IPS-20b (cell line): ENCODE data around the gene PDZD2.
"Not testable (repeated sequence)": the region's sequence is repeated elsewhere in the genome, so short reads cannot be mapped to it uniquely, and the experiment has no call there.

Source experiments
- H3K27ac ChIP-seq: one replicate; pipeline ENCODE4 v1.5.1; 2013; ENCODE audit warnings: low read length
- H3K27me3 ChIP-seq: 2 replicates; pipeline ENCODE4 v1.6.1; 2013; ENCODE audit warnings: mild to moderate bottlenecking, low read length, inconsistent platforms; ENCODE audit not compliant: insufficient read depth
- H3K36me3 ChIP-seq: 2 replicates; pipeline ENCODE4 v1.6.1; 2013; ENCODE audit warnings: low read depth, mild to moderate bottlenecking, inconsistent platforms, low read length, moderate library complexity; ENCODE audit not compliant: insufficient read depth
- H3K4me1 ChIP-seq: 2 replicates; pipeline ENCODE4 v1.6.1; 2013; ENCODE audit warnings: mild to moderate bottlenecking, control low read depth, inconsistent platforms, low read length, moderate library complexity; ENCODE audit not compliant: insufficient read depth
- H3K4me3 ChIP-seq: 2 replicates; pipeline ENCODE4 v1.5.1; 2013; ENCODE audit warnings: mild to moderate bottlenecking, low read length, inconsistent platforms
- H3K9ac ChIP-seq: 2 replicates; pipeline ENCODE4 v1.6.1; 2013; ENCODE audit warnings: low read depth, mild to moderate bottlenecking, inconsistent platforms, low read length, moderate library complexity
- H3K9me3 ChIP-seq: 2 replicates; pipeline ENCODE4 v1.6.1; 2013; ENCODE audit warnings: mild to moderate bottlenecking, low read depth, low read length, inconsistent platforms; ENCODE audit not compliant: insufficient read depth

PDZD2 gene

DNA sequence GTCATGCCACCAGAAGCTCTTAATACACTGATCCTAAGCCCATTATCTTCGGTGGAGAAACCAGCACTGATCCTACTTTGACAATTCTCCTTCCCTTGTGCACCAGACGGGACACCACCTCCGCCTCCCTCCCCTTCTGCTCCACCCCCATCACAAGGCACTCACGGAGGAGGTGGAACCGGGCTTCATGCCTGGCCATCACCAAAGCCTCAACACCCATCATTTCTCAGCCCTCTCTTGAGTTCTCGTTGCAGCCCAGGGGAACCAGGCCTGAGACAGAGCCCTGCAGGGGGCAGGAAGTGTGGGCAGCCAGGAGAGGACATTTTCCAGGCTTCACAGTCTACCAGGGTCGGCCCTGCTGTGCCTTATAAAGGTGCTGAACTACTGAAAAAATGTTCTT lies 374.7 kb downstream of the PDZD2 start:
- H3K4me3 ChIP-seq, result no peak overlapping the region
- no peak overlapping the region for H3K27ac ChIP-seq
- H3K4me1 ChIP-seq, result peaks cover 35% of the 10 kb centered on the region
- no peaks in the 10 kb centered on the region for H3K9me3 ChIP-seq
- no peaks in the 10 kb centered on the region for H3K36me3 ChIP-seq
- no peaks in the 10 kb centered on the region for H3K27me3 ChIP-seq
- H3K9ac ChIP-seq, result no peak overlapping the region

DNA sequence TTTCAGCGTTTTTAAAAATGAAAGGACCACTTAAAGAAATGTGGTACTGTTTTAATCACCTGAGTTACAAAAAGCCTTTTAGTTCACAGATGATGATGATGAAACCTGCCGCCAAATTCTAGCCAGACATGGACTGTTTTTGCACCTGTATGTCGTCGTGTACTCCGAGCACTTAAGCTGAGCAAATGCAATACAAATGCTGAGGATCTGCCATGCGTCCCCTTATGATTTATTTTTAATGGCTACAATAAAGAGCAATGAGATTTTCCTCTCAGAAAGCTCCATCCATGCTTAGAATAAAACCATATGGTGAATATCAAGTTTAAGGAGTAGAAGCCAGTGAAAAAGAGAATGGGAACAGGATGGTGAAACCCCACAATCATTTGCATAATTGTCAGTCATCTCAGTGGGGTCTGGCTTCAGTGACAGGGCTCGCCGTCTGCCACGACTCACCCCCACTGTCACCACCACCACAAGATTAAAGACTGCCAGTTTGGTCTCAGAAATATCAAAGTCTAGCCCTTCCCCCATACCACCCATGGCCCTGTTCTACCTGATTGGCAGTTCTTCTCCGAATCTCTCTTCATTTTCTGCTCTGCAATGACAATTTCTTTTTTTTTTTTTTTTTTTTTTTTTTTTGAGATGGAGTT lies 375.3 kb downstream of the PDZD2 start:
- no peak overlapping the region for H3K4me3 ChIP-seq
- H3K36me3 ChIP-seq, result no peaks in the 10 kb centered on the region
- no peak overlapping the region for H3K9ac ChIP-seq
- no peaks in the 10 kb centered on the region for H3K9me3 ChIP-seq
- H3K27ac ChIP-seq, result no peak overlapping the region
- peaks cover 35% of the 10 kb centered on the region for H3K4me1 ChIP-seq
- no peaks in the 10 kb centered on the region for H3K27me3 ChIP-seq

DNA sequence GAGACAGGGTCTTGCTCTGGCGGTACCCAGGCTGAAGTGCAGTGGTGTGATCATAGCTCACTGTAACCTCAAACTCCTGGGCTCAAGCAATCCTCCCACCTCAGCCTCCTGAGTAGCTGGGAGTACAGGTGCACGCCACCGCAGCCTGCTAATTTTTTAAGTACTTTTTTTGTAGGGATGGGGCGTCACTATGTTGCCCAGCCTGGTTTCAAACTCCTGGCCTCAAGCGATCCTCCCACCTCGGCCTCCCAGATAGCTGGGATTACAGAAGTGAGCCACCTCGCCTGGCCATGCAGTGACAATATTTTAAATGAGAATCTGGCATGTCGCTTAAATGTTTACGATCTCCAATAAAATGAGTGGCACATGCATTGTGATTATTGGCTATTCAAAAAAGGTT lies 376.3 kb downstream of the PDZD2 start:
- not testable (repeated sequence) for H3K27ac ChIP-seq, H3K9me3 ChIP-seq, H3K36me3 ChIP-seq, H3K4me3 ChIP-seq, H3K9ac ChIP-seq, H3K27me3 ChIP-seq
- peaks cover 35% of the 10 kb centered on the region for H3K4me1 ChIP-seq

DNA sequence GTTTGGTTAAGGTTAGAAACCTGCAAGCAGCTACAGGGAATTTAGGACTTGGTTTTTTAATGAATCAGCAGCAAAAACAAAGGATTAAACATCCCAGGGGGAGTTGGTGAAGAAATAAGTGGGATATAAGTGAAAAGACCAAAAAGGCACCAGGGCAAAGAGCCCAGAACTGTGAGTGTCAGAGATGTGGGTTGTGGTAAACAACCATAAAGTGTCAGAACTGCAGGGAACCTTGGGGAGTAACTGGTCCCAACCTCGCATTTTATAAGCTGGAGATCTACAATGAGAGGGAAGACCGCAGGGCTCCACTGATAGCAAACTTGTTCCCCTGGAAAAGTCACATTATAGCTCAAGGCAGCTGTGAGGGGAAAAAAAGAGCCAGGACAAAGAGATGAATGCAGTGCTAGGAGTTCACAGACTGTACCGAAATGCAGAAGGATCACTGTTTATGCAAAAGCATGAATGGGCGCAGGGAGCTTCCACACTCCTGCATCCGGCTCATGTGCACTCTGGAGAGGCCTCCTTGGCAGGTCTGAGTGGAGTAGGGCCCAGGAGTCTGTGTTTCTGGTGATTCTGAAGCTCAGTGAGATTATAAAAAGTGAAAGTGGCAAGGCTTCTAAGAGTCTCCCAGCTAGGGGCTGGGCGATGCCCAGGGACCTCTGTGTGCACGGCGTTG lies 378.9 kb downstream of the PDZD2 start:
- Histone ChIP-seq H3K27ac (no peak overlapping the region), H3K36me3 (no peaks in the 10 kb centered on the region), H3K27me3 (no peaks in the 10 kb centered on the region), H3K4me1 (peaks cover 38% of the 10 kb centered on the region), H3K9me3 (no peaks in the 10 kb centered on the region), H3K9ac (no peak overlapping the region), H3K4me3 (no peak overlapping the region)

DNA sequence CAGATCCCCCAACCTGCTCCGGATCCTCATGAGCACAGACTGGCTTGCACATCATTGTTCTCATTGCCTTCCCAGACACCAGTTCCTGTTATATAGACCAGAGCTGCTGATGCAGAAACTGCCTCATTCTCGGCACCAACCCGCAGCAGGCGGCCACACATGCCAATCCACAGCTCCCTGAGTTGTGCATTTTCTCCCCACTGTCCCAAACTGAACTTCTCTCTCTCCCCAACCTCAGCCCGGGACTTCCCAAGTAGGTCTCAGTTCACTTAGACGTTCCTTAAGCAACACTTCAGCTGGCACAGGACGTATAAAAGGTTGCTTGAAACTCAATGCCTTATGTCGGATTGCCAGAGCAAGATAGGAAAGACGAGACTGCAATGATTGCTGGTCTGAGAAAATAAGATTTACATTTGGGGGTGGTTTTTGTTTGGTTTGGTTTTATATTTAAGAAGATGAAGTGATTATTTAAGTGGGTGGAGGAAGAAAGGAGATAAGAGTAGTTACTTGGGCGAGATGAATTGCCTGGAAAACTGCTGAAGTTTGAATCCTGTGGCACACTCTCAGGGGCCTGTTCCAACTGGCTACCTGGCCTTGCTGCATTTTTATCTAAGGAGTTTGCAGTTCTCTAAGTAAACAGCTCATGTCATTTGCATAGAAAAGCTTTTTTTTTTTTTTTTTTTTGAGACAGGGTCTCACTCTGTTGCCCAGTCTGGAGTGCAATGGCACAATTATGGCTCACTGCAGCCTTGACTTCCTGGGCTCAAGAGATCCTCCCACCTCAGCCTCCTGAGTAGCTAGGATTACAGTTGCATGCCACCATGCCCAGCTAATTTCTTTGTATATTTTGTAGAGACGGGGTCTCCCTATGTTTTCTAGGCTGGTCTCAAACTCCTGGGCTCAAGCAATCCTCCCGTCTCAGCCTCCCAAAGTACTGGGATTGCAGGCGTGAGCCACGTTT lies 379.8 kb downstream of the PDZD2 start:
- H3K27ac ChIP-seq, result no peak overlapping the region
- no peak overlapping the region for H3K4me3 ChIP-seq
- peaks cover 34% of the 10 kb centered on the region for H3K4me1 ChIP-seq
- H3K9me3 ChIP-seq, result no peaks in the 10 kb centered on the region
- no peaks in the 10 kb centered on the region for H3K36me3 ChIP-seq
- H3K9ac ChIP-seq, result no peak overlapping the region
- H3K27me3 ChIP-seq, result no peaks in the 10 kb centered on the region

DNA sequence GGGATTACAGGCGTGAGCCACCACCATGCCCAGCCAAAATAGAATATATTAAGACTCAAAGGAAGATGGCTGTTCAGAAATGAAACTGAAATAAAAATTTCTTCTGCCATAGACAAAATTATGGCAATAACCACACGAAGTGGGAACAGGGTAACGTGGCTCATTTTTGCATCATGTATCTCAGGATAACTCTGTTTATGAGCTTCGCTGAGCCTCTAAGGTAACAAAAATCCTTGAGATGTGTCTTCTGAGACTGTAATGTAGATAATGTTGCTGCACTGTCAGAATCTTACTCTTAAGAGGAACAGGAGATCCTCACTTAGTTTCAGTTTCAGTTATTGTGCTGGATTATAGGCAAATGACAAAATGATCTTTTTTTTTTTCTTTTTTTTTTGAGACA lies 381.3 kb downstream of the PDZD2 start:
- no peak overlapping the region for H3K4me3 ChIP-seq
- no peaks in the 10 kb centered on the region for H3K27me3 ChIP-seq
- H3K27ac ChIP-seq, result no peak overlapping the region
- no peaks in the 10 kb centered on the region for H3K9me3 ChIP-seq
- no peaks in the 10 kb centered on the region for H3K36me3 ChIP-seq
- H3K4me1 ChIP-seq, result peaks cover 27% of the 10 kb centered on the region
- no peak overlapping the region for H3K9ac ChIP-seq

DNA sequence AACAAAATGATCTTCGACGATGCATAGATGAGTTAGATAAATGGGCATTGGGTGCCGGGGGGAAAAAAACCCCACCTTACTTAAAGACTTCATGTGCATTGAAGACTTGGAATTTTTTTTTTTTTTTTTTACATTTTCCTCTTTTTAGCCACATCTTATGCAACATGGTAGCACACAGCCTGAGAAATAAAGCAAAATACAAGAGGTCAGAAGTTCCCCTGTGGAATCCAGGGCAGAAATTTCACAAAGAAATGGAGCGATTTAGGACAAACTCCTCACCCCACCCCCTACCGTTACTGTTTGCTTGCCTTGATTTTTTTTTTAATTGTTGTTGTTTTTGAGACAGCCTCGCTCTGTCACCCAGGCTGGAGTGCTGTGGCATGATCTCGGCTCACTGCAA lies 382.0 kb downstream of the PDZD2 start:
- Histone ChIP-seq H3K4me1 (peaks cover 23% of the 10 kb centered on the region), H3K27me3 (no peaks in the 10 kb centered on the region), H3K36me3 (no peaks in the 10 kb centered on the region), H3K27ac (no peak overlapping the region), H3K9ac (no peak overlapping the region), H3K4me3 (no peak overlapping the region), H3K9me3 (no peaks in the 10 kb centered on the region)

DNA sequence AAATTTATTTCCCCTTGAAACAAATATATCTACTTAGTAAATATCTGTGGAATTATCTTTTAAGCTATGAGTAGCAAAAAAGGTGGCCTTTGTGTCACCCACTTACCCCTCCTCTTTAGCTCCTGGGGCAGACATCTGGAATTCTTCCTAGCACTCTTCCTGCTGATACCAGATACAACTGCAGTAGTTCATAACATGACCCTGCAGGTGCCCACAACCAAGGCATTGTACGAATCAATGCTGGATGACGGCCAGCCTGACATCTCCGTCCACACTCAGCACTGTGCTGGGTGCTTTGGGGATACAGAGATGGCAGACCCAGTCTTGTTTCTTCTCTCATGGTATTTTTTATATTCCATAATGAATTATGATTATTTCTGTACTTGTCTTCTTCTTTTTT lies 382.8 kb downstream of the PDZD2 start:
- Histone ChIP-seq H3K27ac (no peak overlapping the region), H3K4me3 (no peak overlapping the region), H3K4me1 (peaks cover 16% of the 10 kb centered on the region), H3K9ac (no peak overlapping the region), H3K36me3 (no peaks in the 10 kb centered on the region), H3K27me3 (no peaks in the 10 kb centered on the region), H3K9me3 (no peaks in the 10 kb centered on the region)

DNA sequence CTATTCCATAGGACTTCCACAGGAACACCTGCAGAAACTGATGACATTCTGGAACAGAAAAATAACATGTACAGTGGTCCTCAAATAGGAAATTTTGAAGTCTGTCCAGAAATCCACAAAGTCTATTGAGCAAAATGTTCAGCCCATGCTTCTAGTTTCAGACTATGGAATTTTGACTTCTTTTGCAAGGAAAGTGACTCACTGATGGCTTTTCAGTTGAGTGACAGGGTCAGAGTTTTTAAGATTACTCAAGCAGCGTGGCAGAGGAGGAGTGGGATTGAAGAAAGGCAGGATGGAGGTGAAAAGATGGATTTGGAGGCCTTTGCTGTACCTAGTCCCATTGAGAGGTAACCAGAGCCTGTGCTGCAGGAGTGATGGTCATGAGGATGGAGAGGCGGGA lies 383.7 kb downstream of the PDZD2 start:
- no peak overlapping the region for H3K4me3 ChIP-seq
- H3K9me3 ChIP-seq, result no peaks in the 10 kb centered on the region
- H3K36me3 ChIP-seq, result no peaks in the 10 kb centered on the region
- H3K27me3 ChIP-seq, result no peaks in the 10 kb centered on the region
- H3K9ac ChIP-seq, result no peak overlapping the region
- peaks cover 13% of the 10 kb centered on the region for H3K4me1 ChIP-seq
- no peak overlapping the region for H3K27ac ChIP-seq

DNA sequence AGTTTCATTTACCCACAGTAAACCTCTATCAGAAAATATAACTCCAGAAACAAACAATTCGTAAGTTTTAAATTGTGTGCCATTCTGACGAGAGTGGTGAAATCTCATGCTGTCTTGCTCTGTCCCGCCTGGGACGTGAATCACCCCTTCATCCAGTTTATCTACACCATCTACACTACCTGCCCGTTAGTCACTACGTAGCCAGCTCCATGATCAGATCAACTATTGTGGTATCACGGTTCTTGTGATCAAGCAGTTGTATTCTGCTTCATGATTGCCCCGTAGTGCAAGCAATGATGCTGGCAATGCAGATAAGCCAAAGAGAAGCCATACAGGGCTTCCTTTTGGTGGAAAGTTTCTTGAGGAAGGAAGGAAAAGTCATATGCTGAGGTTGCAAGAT lies 384.9 kb downstream of the PDZD2 start:
- Histone ChIP-seq H3K4me3 (no peak overlapping the region), H3K27ac (no peak overlapping the region), H3K36me3 (no peaks in the 10 kb centered on the region), H3K9me3 (no peaks in the 10 kb centered on the region), H3K27me3 (no peaks in the 10 kb centered on the region), H3K9ac (no peak overlapping the region), H3K4me1 (peaks cover 12% of the 10 kb centered on the region; the same call in 1 of the 2 replicates)

DNA sequence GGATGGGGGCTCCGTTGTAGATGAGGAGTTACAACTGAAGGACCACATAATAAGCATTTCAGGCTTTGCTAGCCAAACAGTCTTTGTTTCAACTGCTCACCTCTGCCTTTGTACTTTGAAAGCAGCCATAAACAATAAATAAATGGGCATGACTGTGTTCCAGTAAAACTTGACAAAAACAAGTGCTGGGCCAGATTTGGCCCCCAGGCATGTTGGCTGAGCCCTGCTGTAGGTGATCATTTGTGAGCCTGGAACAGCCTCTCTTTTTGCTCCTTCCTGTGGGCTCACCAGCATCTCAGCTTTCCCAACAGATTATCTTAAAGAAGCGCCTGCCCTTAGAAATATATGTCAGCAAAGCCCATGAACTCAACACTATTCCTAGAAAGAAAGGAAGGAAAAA lies 385.8 kb downstream of the PDZD2 start:
- Histone ChIP-seq H3K36me3 (no peaks in the 10 kb centered on the region), H3K4me3 (no peak overlapping the region), H3K9ac (no peak overlapping the region), H3K27me3 (no peaks in the 10 kb centered on the region), H3K9me3 (no peaks in the 10 kb centered on the region), H3K4me1 (peaks cover 16% of the 10 kb centered on the region), H3K27ac (no peak overlapping the region)
